Muscle of leg (tissue), 11 donors: ENCODE data around the gene ZNF692. TPM values are rescaled to one million over a fixed set of nuclear protein-coding genes. Genes with fewer than 3 reads are reported as not detected.

Experiments
- DNase-seq: peaks from one replicate; pipeline ENCODE4 v3.0.0; 2013
- H3K27ac ChIP-seq: one replicate; pipeline ENCODE4 v1.5.1; 2013; ENCODE audit warnings: mild to moderate bottlenecking, low read length, control low read depth
- H3K27me3 ChIP-seq: one replicate; pipeline ENCODE4 v1.6.1; 2013; ENCODE audit warnings: low read length; ENCODE audit not compliant: control insufficient read depth, insufficient read depth
- H3K36me3 ChIP-seq: one replicate; pipeline ENCODE4 v1.6.1; 2013; ENCODE audit warnings: low read length; ENCODE audit not compliant: control insufficient read depth, insufficient read depth
- H3K4me1 ChIP-seq: one replicate; pipeline ENCODE4 v1.6.1; 2013; ENCODE audit warnings: low read length; ENCODE audit not compliant: control insufficient read depth, insufficient read depth
- H3K4me3 ChIP-seq: one replicate; pipeline ENCODE4 v1.5.1; 2013; ENCODE audit warnings: low read length, control low read depth
- H3K9me3 ChIP-seq: replicated peaks from 2 replicates; pipeline ENCODE4 v1.6.1; 2013; ENCODE audit warnings: low read depth, low read length; ENCODE audit not compliant: control insufficient read depth
- WGBS: methylation state at CpG from one replicate; pipeline ENCODE4 v1.1.5; 2013; ENCODE audit warnings: missing lambda C conversion rate; ENCODE audit not compliant: insufficient coverage; 5-methylcytosine and 5-hydroxymethylcytosine counted together
- polyA plus RNA-seq, 8 donors: library from polyadenylated mRNA; unstranded; fragments of 120-200 nt; gene quantifications; one replicate each; pipeline versions ENCODE4 v1.2.1 to v1.2.3, GENCODE V29; 2013; ENCODE audit warnings: inconsistent platforms in 1 of 8, low replicate concordance in 1 of 8; ENCODE audit not compliant: insufficient read length in 8 of 8, insufficient read depth in 1 of 8
- total RNA-seq: library from RNA; stranded (reverse); fragments of 120-200 nt; gene quantifications from one replicate; pipeline ENCODE4 v1.2.4, GENCODE V29; 2013

The ZNF692 gene
- total and polyA plus RNA-seq, 9 donors: 18.8 to 42.8 (median 32.1) TPM

DNA sequence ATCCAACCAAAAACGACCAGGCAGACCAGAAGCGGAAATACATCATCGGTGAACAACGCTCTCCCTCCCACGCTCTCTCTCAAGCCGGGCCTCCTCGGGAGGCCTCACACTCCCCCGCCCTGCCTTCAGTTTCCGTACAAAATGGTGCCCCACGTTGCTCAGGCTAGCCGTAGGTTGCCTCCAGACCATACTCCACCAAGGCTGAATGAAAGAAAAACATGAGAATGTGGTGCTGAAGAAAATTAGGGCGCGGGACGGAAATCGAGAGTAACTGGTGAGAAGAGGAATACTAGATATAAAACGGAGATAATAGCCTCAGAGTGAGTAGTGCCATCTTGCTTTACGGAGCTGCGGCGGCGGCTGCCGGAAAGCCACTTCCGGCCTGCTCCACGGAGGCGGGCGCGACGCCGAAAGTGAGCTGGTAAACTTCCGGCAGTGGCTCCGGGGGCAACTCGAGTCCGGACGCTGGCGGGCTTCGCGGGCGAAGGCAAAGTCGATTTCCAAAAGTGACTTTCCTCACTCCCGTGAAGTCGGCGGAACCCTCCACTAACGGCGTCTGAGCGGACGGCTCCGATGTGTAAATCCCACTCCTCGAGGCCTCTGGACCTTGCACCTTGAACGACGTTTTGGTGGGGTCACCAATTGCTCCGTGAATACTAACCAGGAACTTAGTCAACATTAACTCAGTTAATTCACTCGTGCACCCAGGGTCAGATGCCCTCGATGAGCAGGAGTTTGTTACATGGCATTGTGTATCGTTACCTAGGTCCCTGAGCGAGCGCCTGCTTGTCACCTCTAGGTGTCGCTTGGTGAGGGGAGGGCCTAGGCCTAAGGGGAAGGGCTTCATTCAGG lies 32.8 kb downstream of the ZNF692 start, which contains the start of gene SH3BP5L:
SH3BP5L (minus strand) TSS at position 7 of the 852 bp plus-strand sequence. CDS start 980 bp downstream, outside the sequence.
- peaks cover 33% of the 10 kb centered on the region for H3K36me3 ChIP-seq
- no peaks in the 10 kb centered on the region for H3K27me3 ChIP-seq
- peak within 1 kb of the TSS; percentile 96 for H3K4me3 ChIP-seq
- WGBS: under 1% methylated on average over 46 of the region's 56 CpGs
- DNase-seq: peak; percentile 99
- H3K27ac ChIP-seq: peak within 1 kb of the TSS; percentile 99
- peaks cover 33% of the 10 kb centered on the region for H3K4me1 ChIP-seq
- no peaks in the 10 kb centered on the region for H3K9me3 ChIP-seq

DNA sequence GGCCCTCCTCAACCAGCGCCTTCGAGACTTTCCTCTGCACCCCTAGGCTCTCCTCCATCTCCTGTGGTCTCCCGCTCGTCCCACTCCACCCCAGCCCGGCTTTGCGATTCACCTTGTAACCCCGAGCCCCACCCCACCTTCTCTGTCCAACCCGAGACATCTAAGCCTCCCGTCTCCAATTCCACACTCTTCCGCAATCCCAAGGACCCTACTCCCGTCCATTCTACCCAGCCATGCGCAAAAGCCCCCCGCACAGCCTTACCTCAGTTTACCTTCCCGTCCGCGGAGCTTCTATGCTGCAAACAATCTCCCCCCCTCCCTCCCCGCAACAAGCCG lies 33.3 kb downstream of the ZNF692 start:
- WGBS: 0% methylated on average over 18 of the region's 18 CpGs
- DNase-seq: no peak

DNA sequence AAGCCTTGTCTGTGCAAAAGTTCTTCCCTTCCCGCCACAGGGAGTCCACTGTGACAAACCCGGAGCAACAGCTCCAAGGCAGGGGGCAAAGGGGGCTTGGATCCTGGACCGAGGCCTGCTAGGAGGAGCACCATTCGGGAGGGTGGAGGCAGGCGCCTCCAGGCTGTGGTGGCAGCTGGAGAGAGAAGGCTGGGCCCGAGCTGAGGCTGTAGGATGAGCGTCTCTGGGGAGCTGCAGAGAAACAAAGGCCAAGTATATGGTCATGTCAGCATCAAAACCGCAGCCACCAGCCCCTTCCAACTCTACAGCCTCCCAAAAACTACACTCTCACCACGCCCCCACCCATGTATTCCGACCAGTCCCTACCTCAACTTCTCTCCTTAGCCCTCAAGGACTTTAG lies 33.7 kb downstream of the ZNF692 start:
- peak; percentile 37 for DNase-seq
- peak overlapping the region; percentile 81 for H3K27ac ChIP-seq
- peak overlapping the region; percentile 96 for H3K4me3 ChIP-seq
- no peaks in the 10 kb centered on the region for H3K9me3 ChIP-seq
- H3K27me3 ChIP-seq: no peaks in the 10 kb centered on the region
- WGBS: 42% methylated on average over 8 of the region's 10 CpGs
- peaks cover 42% of the 10 kb centered on the region for H3K36me3 ChIP-seq
- H3K4me1 ChIP-seq: peaks cover 33% of the 10 kb centered on the region

More for the DNA sequence above, 33.3 kb downstream of the ZNF692 start:
- no peaks in the 10 kb centered on the region for H3K9me3 ChIP-seq
- no peaks in the 10 kb centered on the region for H3K27me3 ChIP-seq
- H3K4me3 ChIP-seq: peak overlapping the region; percentile 96
- H3K4me1 ChIP-seq: peaks cover 33% of the 10 kb centered on the region
- peaks cover 37% of the 10 kb centered on the region for H3K36me3 ChIP-seq
- H3K27ac ChIP-seq: peak overlapping the region; percentile 81

DNA sequence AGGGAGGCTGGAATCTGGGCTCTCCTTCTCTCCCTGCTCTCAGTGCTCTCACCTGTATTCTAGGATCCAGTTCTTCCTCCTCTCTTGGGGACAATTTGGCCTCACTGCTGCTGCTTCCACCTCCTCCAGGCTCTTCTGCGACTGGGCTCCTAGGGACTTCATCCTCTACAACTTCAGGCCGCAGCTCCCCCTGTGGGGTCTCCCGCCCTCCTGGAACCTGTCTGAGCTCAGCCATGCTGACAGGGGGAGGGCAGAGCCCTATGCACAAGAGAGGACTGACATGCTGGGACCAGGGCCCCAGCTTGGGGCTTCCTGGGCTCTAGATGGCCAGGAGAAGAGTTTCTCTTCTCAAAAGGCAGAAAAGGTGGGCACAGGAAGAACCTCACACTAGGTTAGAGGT lies 34.2 kb downstream of the ZNF692 start:
- DNase-seq: no peak
- Histone ChIP-seq H3K4me1 (peaks cover 33% of the 10 kb centered on the region), H3K27me3 (no peaks in the 10 kb centered on the region), H3K36me3 (peaks cover 43% of the 10 kb centered on the region), H3K9me3 (no peaks in the 10 kb centered on the region), H3K27ac (no peak overlapping the region), H3K4me3 (peak overlapping the region; percentile 96)
- WGBS: 80% methylated on average over 1 of the region's 3 CpGs

DNA sequence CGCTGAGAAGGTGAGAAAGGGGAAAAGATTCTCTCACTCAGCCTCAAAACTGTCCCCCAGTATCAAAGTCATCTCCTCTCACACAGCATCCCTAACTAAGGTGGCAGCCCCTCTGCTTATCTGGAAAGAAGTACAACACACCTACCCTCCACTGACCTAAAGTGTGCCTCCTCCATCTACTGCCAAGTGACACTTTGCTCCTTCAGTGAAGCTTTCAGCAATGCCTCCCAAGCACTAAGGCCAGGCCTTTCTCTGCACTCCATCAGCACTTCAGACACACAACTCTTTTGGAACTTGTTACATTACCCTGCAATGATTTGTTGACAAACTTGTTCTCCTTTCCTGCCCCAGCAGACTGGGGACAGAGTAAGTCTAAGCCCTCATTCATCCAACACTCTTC lies 34.6 kb downstream of the ZNF692 start:
- no peaks in the 10 kb centered on the region for H3K27me3 ChIP-seq
- peaks cover 43% of the 10 kb centered on the region for H3K36me3 ChIP-seq
- no peak overlapping the region for H3K27ac ChIP-seq
- H3K4me1 ChIP-seq: peaks cover 33% of the 10 kb centered on the region
- H3K9me3 ChIP-seq: no peaks in the 10 kb centered on the region
- no peak for DNase-seq
- H3K4me3 ChIP-seq: no peak overlapping the region
- no CpG with 5 or more reads among the region's 1 CpG for WGBS

DNA sequence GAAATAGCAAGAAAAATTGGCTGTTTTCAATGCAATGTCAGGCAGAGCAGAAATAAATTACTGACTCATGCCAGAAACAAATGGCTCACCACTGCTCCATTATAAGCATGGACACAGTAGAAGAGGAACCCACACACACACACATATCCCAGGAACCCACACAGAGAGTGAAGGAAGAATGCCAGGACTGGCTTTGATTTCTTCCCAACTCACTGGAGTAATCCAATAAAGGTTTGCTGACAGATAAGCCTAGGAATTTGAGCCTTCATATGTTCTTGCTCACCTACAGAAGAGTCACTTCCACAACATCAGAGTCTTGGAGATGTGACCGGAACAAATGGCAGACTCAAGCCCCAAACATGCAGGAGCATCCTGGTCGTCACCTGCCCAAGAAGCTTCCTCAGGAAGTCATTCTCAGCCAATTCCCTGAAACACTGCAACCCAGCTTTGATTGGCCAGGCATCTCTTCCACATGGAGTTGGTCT lies 35.3 kb downstream of the ZNF692 start:
- 100% methylated on average over 2 of the region's 2 CpGs for WGBS
- Histone ChIP-seq H3K27me3 (no peaks in the 10 kb centered on the region), H3K4me3 (no peak overlapping the region), H3K4me1 (peaks cover 33% of the 10 kb centered on the region), H3K27ac (no peak overlapping the region), H3K36me3 (peaks cover 49% of the 10 kb centered on the region), H3K9me3 (no peaks in the 10 kb centered on the region)
- DNase-seq: no peak

DNA sequence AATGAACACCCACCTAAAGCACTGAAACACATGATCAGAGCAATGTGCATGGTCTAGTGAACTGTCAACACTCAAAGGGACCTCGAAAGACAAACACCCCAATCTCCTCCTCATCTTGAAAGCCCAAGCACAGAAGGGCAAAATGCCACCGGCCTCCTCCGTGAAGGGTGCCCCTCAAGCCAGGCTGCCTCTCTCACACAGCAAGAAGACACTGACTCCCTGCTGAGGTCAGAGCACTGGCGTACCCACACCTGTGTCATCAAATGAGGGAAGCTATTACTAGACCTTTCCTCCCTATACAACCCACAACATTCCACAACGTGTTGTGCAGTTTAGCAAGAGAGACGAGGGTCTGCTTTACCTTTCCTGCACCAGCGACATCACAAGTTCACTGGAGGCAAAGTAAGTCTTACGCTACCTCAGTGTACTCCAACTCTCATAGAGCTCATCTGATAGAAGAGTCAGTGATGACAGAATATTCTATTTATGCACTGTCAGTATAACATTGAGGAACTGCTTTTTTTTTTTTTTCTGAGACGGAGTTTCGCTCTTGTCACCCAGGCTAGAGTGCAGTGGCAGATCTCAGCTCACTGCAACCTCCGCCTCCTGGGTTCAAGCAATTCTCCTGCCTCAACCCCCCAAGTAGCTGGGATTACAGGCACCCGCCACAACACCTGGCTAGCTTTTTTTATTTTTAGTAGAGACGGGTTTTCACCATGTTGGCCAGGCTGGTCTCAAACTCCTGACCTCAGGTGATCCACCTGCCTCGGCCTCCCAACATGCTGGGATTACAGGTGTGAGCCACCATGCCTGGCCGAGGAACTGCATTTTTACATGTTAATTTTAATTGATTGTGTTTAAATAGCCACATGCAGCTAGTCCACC lies 36.5 kb downstream of the ZNF692 start:
- Histone ChIP-seq H3K4me3 (no peak overlapping the region), H3K9me3 (no peaks in the 10 kb centered on the region), H3K4me1 (peaks cover 33% of the 10 kb centered on the region), H3K27me3 (no peaks in the 10 kb centered on the region), H3K27ac (no peak overlapping the region), H3K36me3 (peaks cover 49% of the 10 kb centered on the region)
- 90% methylated on average over 4 of the region's 15 CpGs for WGBS
- no peak for DNase-seq

DNA sequence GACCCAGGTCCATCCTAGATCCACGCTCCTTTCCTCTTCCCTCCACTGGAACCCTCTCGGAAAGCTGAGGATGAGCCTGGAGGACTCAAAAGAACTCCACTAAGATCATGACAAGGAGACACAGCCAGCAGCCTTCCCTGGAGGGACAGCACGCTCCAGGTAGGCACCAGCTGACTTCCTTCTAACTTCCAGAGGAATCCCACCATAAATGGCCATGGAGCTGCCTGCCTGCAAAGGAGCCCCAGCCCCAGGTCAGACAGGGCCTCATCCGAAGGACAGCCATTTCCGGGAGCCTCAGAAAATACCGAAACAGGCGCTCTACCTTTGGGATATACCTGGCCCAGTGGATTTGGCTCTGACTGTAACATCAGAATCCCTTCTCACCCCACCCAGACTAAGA lies 37.2 kb downstream of the ZNF692 start:
- Histone ChIP-seq H3K36me3 (peaks cover 54% of the 10 kb centered on the region), H3K4me3 (no peak overlapping the region), H3K27ac (no peak overlapping the region), H3K4me1 (peaks cover 27% of the 10 kb centered on the region), H3K27me3 (no peaks in the 10 kb centered on the region), H3K9me3 (no peaks in the 10 kb centered on the region)
- no peak for DNase-seq
- 98% methylated on average over 6 of the region's 7 CpGs for WGBS

DNA sequence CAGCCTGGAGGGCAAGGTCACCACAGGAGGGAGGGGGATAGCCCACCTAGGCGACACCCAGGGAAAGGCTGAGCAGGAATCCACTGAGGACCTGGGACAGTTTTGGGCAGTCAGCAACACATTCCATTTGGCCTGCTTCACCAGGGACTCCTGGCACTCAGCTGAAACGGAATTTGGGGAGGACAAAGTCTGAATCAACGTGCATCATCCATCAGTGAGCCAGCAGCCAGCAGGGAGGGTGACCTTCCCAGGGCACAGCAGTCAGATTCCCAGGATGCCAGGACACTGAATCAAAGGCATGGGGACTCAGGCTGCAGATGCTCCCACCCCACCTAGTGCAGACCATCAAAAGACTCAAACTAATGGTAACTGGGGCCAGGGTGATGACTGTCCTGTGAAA lies 37.8 kb downstream of the ZNF692 start:
- H3K9me3 ChIP-seq: no peaks in the 10 kb centered on the region
- H3K27ac ChIP-seq: no peak overlapping the region
- no peaks in the 10 kb centered on the region for H3K27me3 ChIP-seq
- 83% methylated on average over 3 of the region's 3 CpGs for WGBS
- H3K36me3 ChIP-seq: peaks cover 60% of the 10 kb centered on the region
- DNase-seq: no peak
- no peak overlapping the region for H3K4me3 ChIP-seq
- H3K4me1 ChIP-seq: peaks cover 26% of the 10 kb centered on the region

DNA sequence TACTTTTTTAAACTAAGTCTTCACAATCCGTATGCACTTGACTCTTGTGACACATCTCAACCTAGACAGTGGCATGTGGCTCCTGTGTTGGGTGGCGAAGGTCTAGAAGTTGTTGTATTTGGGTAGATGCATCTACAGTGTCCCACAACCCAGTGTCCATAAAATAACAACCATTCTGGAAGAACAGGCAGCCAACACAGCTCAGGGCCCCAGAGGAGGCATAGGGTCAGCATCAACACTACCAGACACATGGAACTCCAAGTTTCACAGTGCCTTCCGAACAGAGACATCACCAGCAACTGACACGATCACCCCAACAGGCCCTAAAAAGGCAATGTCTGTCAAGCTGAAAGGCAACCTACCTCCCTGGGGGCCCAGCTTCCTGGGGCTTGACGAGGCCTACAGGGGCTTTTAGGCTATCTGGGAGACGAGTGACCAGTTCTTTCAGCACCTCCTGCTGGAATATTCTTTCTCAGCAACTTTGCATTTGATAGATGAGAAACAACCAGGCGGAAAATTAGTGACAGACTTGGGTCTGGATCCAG lies 38.8 kb downstream of the ZNF692 start:
- Histone ChIP-seq H3K27ac (no peak overlapping the region), H3K4me3 (no peak overlapping the region), H3K9me3 (no peaks in the 10 kb centered on the region), H3K4me1 (peaks cover 24% of the 10 kb centered on the region), H3K36me3 (peaks cover 67% of the 10 kb centered on the region), H3K27me3 (no peaks in the 10 kb centered on the region)
- WGBS: 71% methylated on average over 3 of the region's 7 CpGs
- no peak for DNase-seq
